Endothelial cell of umbilical vein (primary cell): ENCODE data around the gene TARDBP. TPM values are rescaled to one million over a fixed set of nuclear protein-coding genes. Genes with fewer than 3 reads are reported as not detected.

Experiments
- BruUV-seq: library from RNA; stranded (reverse); fragments of 400-500 nt; replicated peaks from 2 replicates; lab custom pipeline; 2021; lab: Mats Ljungman, UMichigan
- CTCF ChIA-PET: fragments of 300-600, 350-600 bp; sonication (Branson Sonifier 250); formaldehyde crosslinking; loops from one replicate; lab custom pipeline; 2021; ENCODE audit warnings: antibody characterized with exemption, inconsistent platforms; lab: Charles Lee
- POLR2A ChIA-PET: fragments of 300-600, 350-600 bp; sonication (Branson Sonifier 250); formaldehyde crosslinking; loops from one replicate; lab custom pipeline; 2021; ENCODE audit warnings: antibody characterized with exemption, inconsistent platforms; lab: Charles Lee
- DNase-seq: peaks from one replicate; pipeline ENCODE4 v3.0.0-alpha.2; 2011; ENCODE audit warnings: low read depth, low spot score
- FAIRE-seq: peaks from 2 replicates; lab custom pipeline; 2011; peaks lifted over from hg19 to GRCh38; lab: Jason Lieb, UNC
- H2AFZ ChIP-seq: 2 replicates; pipeline ENCODE4 v1.6.0; 2012; ENCODE audit warnings: low read depth, low read length, control low read depth, inconsistent platforms
- H3K27ac ChIP-seq: 2 replicates; pipeline ENCODE4 v1.5.1; 2011; ENCODE audit warnings: low read depth, mild to moderate bottlenecking, control low read depth, low read length, moderate library complexity; ENCODE audit not compliant: insufficient read depth
- H3K27me3 ChIP-seq, 2 experiments: 2 replicates each; pipeline versions ENCODE4 v1.6.0 to v1.6.1; 2011; ENCODE audit warnings: low read length in 2 of 2, mixed read lengths in 1 of 2; ENCODE audit not compliant: control insufficient read depth in 2 of 2, insufficient read depth in 2 of 2
- H3K36me3 ChIP-seq, 2 experiments: 2 replicates in 1 of 2; 3 replicates in 1 of 2; pipeline ENCODE4 v1.5.1; 2011; ENCODE audit warnings: low read length in 2 of 2, mild to moderate bottlenecking in 1 of 2, moderate library complexity in 1 of 2; ENCODE audit not compliant: control insufficient read depth in 2 of 2, insufficient read depth in 2 of 2; ENCODE audit errors: extremely low read depth in 1 of 2
- H3K4me1 ChIP-seq: 3 replicates; pipeline ENCODE4 v1.5.1; 2011; ENCODE audit warnings: mild to moderate bottlenecking, low read length; ENCODE audit not compliant: control insufficient read depth, insufficient read depth; ENCODE audit errors: extremely low read depth
- H3K4me2 ChIP-seq: 2 replicates; pipeline ENCODE4 v1.6.1; 2011; ENCODE audit warnings: low read length, control low read depth, mixed read lengths; ENCODE audit not compliant: insufficient read depth
- H3K4me3 ChIP-seq, 3 experiments: fragments of 200-600 bp in 1 of 3; sonication (generic), shearing (Covaris generic) in 1 of 3; replicated peaks in 1 of 3; 2 replicates each; pipeline ENCODE4 v1.5.1; 2011 to 2016; ENCODE audit warnings: control low read depth in 3 of 3, low read length in 3 of 3, mild to moderate bottlenecking in 2 of 3, inconsistent platforms in 1 of 3, low read depth in 1 of 3, moderate library complexity in 1 of 3; ENCODE audit not compliant: insufficient read depth in 1 of 3
- H3K79me2 ChIP-seq: 2 replicates; pipeline ENCODE4 v1.6.0; 2012; ENCODE audit warnings: low read length, inconsistent platforms; ENCODE audit not compliant: control insufficient read depth, insufficient read depth
- H3K9ac ChIP-seq: replicated peaks from 2 replicates; pipeline ENCODE3; 2011; ENCODE audit warnings: low read length, control low read depth; ENCODE audit not compliant: insufficient read depth; ENCODE audit errors: extremely low read depth
- H3K9me1 ChIP-seq: replicated peaks from 3 replicates; pipeline ENCODE4 v1.6.0; 2011; ENCODE audit warnings: mild to moderate bottlenecking, low read length; ENCODE audit not compliant: control insufficient read depth, insufficient read depth; ENCODE audit errors: extremely low read depth
- H3K9me3 ChIP-seq: replicated peaks from 2 replicates; pipeline ENCODE4 v1.5.1; 2012; ENCODE audit warnings: low read length, inconsistent platforms; ENCODE audit not compliant: control insufficient read depth, insufficient read depth
- H4K20me1 ChIP-seq: replicated peaks from 2 replicates; pipeline ENCODE3; 2011; ENCODE audit warnings: mild to moderate bottlenecking, low read length; ENCODE audit not compliant: control insufficient read depth, insufficient read depth; ENCODE audit errors: extremely low read depth
- EZH2 ChIP-seq: IDR thresholded peaks from 2 replicates; pipeline ENCODE4 v1.6.1; 2012; ENCODE audit warnings: borderline replicate concordance, low read depth, mild to moderate bottlenecking, moderate library complexity, low read length, inconsistent platforms; ENCODE audit not compliant: severe bottlenecking
- FOS ChIP-seq: IDR thresholded peaks from 2 replicates; pipeline ENCODE4 v1.6.1; 2011; ENCODE audit warnings: mild to moderate bottlenecking, low read length, moderate library complexity, borderline replicate concordance; ENCODE audit not compliant: insufficient read depth
- GATA2 ChIP-seq: IDR thresholded peaks from 2 replicates; pipeline ENCODE4 v1.7.0; 2011; ENCODE audit warnings: low read depth, mild to moderate bottlenecking, moderate library complexity, mixed read lengths, low read length; ENCODE audit not compliant: insufficient read length, insufficient read depth
- JUN ChIP-seq: IDR thresholded peaks from 2 replicates; pipeline ENCODE4 v1.6.1; 2011; ENCODE audit warnings: borderline replicate concordance, low read depth; ENCODE audit not compliant: insufficient read length, insufficient read depth
- MYC ChIP-seq: IDR thresholded peaks from one replicate; pipeline ENCODE4 v1.6.1; 2011; ENCODE audit warnings: mild to moderate bottlenecking, low read depth, low read length
- POLR2A ChIP-seq: IDR thresholded peaks from 2 replicates; pipeline ENCODE4 v1.6.1; 2012; ENCODE audit warnings: low read depth, mild to moderate bottlenecking, control low read depth, low read length
- POLR2AphosphoS5 ChIP-seq: IDR thresholded peaks from 2 replicates; pipeline ENCODE4 v1.6.1; 2012; ENCODE audit warnings: low read depth, mild to moderate bottlenecking, control low read depth, low read length, moderate library complexity; ENCODE audit not compliant: insufficient read depth
- dilution Hi-C: fragments of 300-500 bp; cut with MboI; formaldehyde crosslinking; loops from one replicate; pipeline ENCODE4 v1.15.0; 2019; ENCODE audit warnings: low sequenced_read_pairs; ENCODE audit not compliant: extremely low pct_ligation_motif_present
- intact Hi-C: fragments of 100-400 bp; cut with micrococcal nuclease; formaldehyde crosslinking; loops from one replicate; pipeline ENCODE4 v1.10.0; 2022
- polyA plus RNA-seq, 4 experiments: library from polyadenylated mRNA; depleted of rRNA in 3 of 4; stranded (reverse) in 3 of 4; unstranded in 1 of 4; fragments of >200 nt; gene quantifications; 2 replicates each; pipeline versions ENCODE4 v1.2.1 to v1.2.3, GENCODE V29; 2011 to 2012; ENCODE audit warnings: missing spikeins in 1 of 4
- total RNA-seq: library from RNA; stranded (reverse); gene quantifications from 2 replicates; pipeline ENCODE4 v1.2.3, GENCODE V29; 2021
- TF ChIP-seq, protein P1 (sequence below), 2 donors: IDR thresholded peaks; 1 replicate in 1 of 2; 2 replicates in 1 of 2; pipeline ENCODE4 v1.5.1; 2011; ENCODE audit warnings: low read length in 2 of 2, mild to moderate bottlenecking in 2 of 2, moderate library complexity in 2 of 2, control low read depth in 1 of 2, inconsistent platforms in 1 of 2, low read depth in 1 of 2; ENCODE audit not compliant: insufficient read depth in 1 of 2; ENCODE audit errors: extremely low read depth in 1 of 2
- TF ChIP-seq, protein P2 (sequence below): IDR thresholded peaks from 2 replicates; pipeline ENCODE4 v1.6.1; 2011; ENCODE audit not compliant: insufficient read depth, insufficient read length

TARDBP gene
- total and polyA plus RNA-seq, 2 donors (not counting 3 experiments of a cell fraction or from before 2014, with no cell fraction given), result 106 to 183 TPM

GRCh38 chr1:10969267-10969970, 43.0 kb upstream of the TARDBP start:
- Histone ChIP-seq H3K9ac (no peak overlapping the region), H4K20me1 (no peaks in the 10 kb centered on the region), H3K27ac (no peak overlapping the region), H3K4me3 (no peak overlapping the region), H3K4me1 (no peaks in the 10 kb centered on the region), H3K36me3 (no peaks in the 10 kb centered on the region), H3K79me2 (no peaks in the 10 kb centered on the region), H3K4me2 (no peak overlapping the region), H3K27me3 (no peaks in the 10 kb centered on the region), H2AFZ (no peak overlapping the region), H3K9me3 (no peaks in the 10 kb centered on the region), H3K9me1 (no peaks in the 10 kb centered on the region)
- dilution Hi-C loops, result no loop called here
- DNase-seq (no peak), FAIRE-seq (no peak)
- intact Hi-C loops, result no loop called here
- TF ChIP-seq POLR2AphosphoS5 (no peak), MYC (no peak), FOS (no peak), GATA2 (no peak), EZH2 (no peak), JUN (no peak), POLR2A (no peak)
- TF ChIP-seq, protein P1, sequence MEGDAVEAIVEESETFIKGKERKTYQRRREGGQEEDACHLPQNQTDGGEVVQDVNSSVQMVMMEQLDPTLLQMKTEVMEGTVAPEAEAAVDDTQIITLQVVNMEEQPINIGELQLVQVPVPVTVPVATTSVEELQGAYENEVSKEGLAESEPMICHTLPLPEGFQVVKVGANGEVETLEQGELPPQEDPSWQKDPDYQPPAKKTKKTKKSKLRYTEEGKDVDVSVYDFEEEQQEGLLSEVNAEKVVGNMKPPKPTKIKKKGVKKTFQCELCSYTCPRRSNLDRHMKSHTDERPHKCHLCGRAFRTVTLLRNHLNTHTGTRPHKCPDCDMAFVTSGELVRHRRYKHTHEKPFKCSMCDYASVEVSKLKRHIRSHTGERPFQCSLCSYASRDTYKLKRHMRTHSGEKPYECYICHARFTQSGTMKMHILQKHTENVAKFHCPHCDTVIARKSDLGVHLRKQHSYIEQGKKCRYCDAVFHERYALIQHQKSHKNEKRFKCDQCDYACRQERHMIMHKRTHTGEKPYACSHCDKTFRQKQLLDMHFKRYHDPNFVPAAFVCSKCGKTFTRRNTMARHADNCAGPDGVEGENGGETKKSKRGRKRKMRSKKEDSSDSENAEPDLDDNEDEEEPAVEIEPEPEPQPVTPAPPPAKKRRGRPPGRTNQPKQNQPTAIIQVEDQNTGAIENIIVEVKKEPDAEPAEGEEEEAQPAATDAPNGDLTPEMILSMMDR (IDR thresholded peaks at IDR 0.05; ENCODE audit: extremely low read depth in 1 of 2, insufficient read depth in 1 of 2, low read depth in 1 of 2, low read length in 2 of 2), result no peak
- TF ChIP-seq, protein P2, sequence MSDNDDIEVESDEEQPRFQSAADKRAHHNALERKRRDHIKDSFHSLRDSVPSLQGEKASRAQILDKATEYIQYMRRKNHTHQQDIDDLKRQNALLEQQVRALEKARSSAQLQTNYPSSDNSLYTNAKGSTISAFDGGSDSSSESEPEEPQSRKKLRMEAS, result no peak
- ChIA-PET POLR2A (no interaction called here), CTCF (interaction anchor here (0.9 to 1.5 kb wide), 2 partner anchors 9 to 10 kb away, joined by 3 to 5 read pairs; no protein-coding TSS in a partner anchor)
- no TSS peak for BruUV-seq
